GDM1 (cell line): ENCODE measurements around the gene SMAD9.

Source experiments
- DNase-seq: peaks from one replicate; lab custom pipeline; 2025; lab: John Stamatoyannopoulos, UW

Gene SMAD9

GRCh38 chr13:36919833-36920615, at the start of gene SMAD9:
Gene SMAD9, minus strand, starts transcription at chr13:36920238. Its CDS starts 40,549 bp downstream, at chr13:36879689.
- no peak for DNase-seq

- no peak for DNase-seq
These were observed 46.4 kb upstream of the SMAD9 start for GRCh38 chr13:36966404-36966803.

- DNase-seq = no peak
These were observed 45.7 kb upstream of the SMAD9 start for GRCh38 chr13:36965767-36966166.

GRCh38 chr13:36959456-36960116, 39.5 kb upstream of the SMAD9 start:
- no peak for DNase-seq

- DNase-seq = no peak
These were observed 34.5 kb upstream of the SMAD9 start for GRCh38 chr13:36954542-36954941.

GRCh38 chr13:36950920-36951319, 30.9 kb upstream of the SMAD9 start:
- no peak for DNase-seq

- no peak for DNase-seq
These were observed 30.3 kb upstream of the SMAD9 start for GRCh38 chr13:36950330-36950729.

GRCh38 chr13:36945078-36945477, 25.0 kb upstream of the SMAD9 start:
- DNase-seq = no peak

GRCh38 chr13:36925603-36926002, 5.6 kb upstream of the SMAD9 start:
- no peak for DNase-seq

- no peak for DNase-seq
These were observed 4.0 kb upstream of the SMAD9 start for GRCh38 chr13:36924001-36924400.

- DNase-seq = no peak
These were observed 1.7 kb upstream of the SMAD9 start for GRCh38 chr13:36921631-36922301.

GRCh38 chr13:36920616-36921185, 663 bp upstream of the SMAD9 start:
- no peak for DNase-seq

- DNase-seq = no peak
These were observed 736 bp downstream of the SMAD9 start for GRCh38 chr13:36919171-36919832.

GRCh38 chr13:36918246-36919131, 1.5 kb downstream of the SMAD9 start:
- no peak for DNase-seq

- DNase-seq = no peak
These were observed 2.7 kb downstream of the SMAD9 start for GRCh38 chr13:36917311-36917710.

GRCh38 chr13:36915896-36916640, 4.0 kb downstream of the SMAD9 start:
- no peak for DNase-seq

- DNase-seq = no peak
These were observed 4.9 kb downstream of the SMAD9 start for GRCh38 chr13:36915106-36915505.

- DNase-seq = no peak
These were observed 5.4 kb downstream of the SMAD9 start for GRCh38 chr13:36914648-36915047.

- DNase-seq = no peak
These were observed 6.6 kb downstream of the SMAD9 start for GRCh38 chr13:36913463-36913862.

GRCh38 chr13:36912973-36913372, 7.1 kb downstream of the SMAD9 start:
- no peak for DNase-seq
